Common myeloid progenitor, CD34-positive (primary cell): ENCODE measurements around the gene CCN6.

ENCODE experiments used
- CTCF ChIA-PET: fragments of 350-600 bp; sonication (Branson Sonifier 250); formaldehyde crosslinking; loops from one replicate; lab custom pipeline; 2021; ENCODE audit warnings: antibody characterized with exemption; lab: Charles Lee
- POLR2A ChIA-PET: fragments of 350-600 bp; sonication (Branson Sonifier 250); formaldehyde crosslinking; loops from one replicate; lab custom pipeline; 2021; ENCODE audit warnings: antibody characterized with exemption; lab: Charles Lee
- DNase-seq, 3 donors: peaks; one replicate each; pipeline versions ENCODE4 v3.0.0 to v3.0.0-alpha.2; 2013
- H3K27ac ChIP-seq, 2 experiments: 1 replicate in 1 of 2; 2 replicates in 1 of 2; pipeline ENCODE4 v1.7.0; 2013; ENCODE audit warnings: inconsistent platforms in 2 of 2, low read length in 2 of 2, mild to moderate bottlenecking in 2 of 2, low read depth in 1 of 2, moderate library complexity in 1 of 2; ENCODE audit not compliant: severe bottlenecking in 2 of 2, insufficient read depth in 1 of 2, poor library complexity in 1 of 2
- H3K27me3 ChIP-seq, 5 experiments: replicated peaks in 2 of 5; 1 replicate in 3 of 5; 2 replicates in 2 of 5; pipeline versions ENCODE4 v1.6.1 to v1.7.0; 2013; ENCODE audit warnings: low read length in 4 of 5, mild to moderate bottlenecking in 2 of 5, moderate library complexity in 2 of 5, inconsistent platforms in 1 of 5; ENCODE audit not compliant: insufficient read depth in 5 of 5, control insufficient read depth in 4 of 5
- H3K36me3 ChIP-seq, 4 experiments: 1 replicate in 2 of 4; 2 replicates in 2 of 4; pipeline versions ENCODE4 v1.6.1 to v1.7.0; 2013; ENCODE audit warnings: low read length in 3 of 4, control low read depth in 1 of 4, mild to moderate bottlenecking in 1 of 4; ENCODE audit not compliant: control insufficient read depth in 4 of 4, insufficient read depth in 4 of 4
- H3K4me1 ChIP-seq, 4 experiments: 1 replicate in 3 of 4; 2 replicates in 1 of 4; pipeline versions ENCODE4 v1.6.1 to v1.7.1; 2013; ENCODE audit warnings: low read length in 3 of 4, mild to moderate bottlenecking in 3 of 4, control low read depth in 1 of 4, inconsistent platforms in 1 of 4, moderate library complexity in 1 of 4; ENCODE audit not compliant: control insufficient read depth in 4 of 4, insufficient read depth in 4 of 4; ENCODE audit errors: control extremely low read depth in 1 of 4
- H3K4me3 ChIP-seq, 7 experiments: 1 replicate in 4 of 7; 2 replicates in 3 of 7; pipeline versions ENCODE4 v1.5.1 to v1.7.0; 2013; ENCODE audit warnings: mild to moderate bottlenecking in 7 of 7, low read length in 6 of 7, moderate library complexity in 6 of 7, inconsistent platforms in 2 of 7, low read depth in 2 of 7, control low read depth in 1 of 7; ENCODE audit not compliant: insufficient read depth in 4 of 7, control insufficient read depth in 1 of 7; ENCODE audit errors: extremely low read depth in 1 of 7
- H3K9me3 ChIP-seq, 5 experiments: 1 replicate in 4 of 5; 2 replicates in 1 of 5; pipeline versions ENCODE4 v1.6.1 to v1.7.1; 2013; ENCODE audit warnings: low read length in 4 of 5, mild to moderate bottlenecking in 2 of 5, inconsistent platforms in 1 of 5, low read depth in 1 of 5, moderate library complexity in 1 of 5; ENCODE audit not compliant: control insufficient read depth in 4 of 5, insufficient read depth in 2 of 5; ENCODE audit errors: control extremely low read depth in 1 of 5
- WGBS: methylation state at CpG from one replicate; pipeline ENCODE4 v1.1.5; 2013; ENCODE audit not compliant: insufficient coverage; 5-methylcytosine and 5-hydroxymethylcytosine counted together

Gene CCN6

DNA sequence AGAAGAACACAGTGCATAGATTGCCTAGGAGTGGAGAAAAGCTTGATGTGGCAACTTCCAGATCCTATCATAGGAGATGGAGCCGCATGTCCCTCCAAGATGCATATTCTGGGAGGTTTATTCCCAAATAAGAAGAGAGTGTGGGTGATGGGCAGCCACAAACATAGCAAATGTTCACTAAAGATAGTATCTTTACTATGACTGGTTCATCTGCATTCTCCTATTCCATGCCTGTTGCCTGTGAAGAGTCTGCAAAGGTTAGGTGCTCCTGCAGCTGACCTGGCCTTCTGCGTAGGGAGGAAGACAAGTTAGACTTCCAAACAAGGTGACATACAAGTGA lies 14.5 kb upstream of the CCN6 start:
- WGBS, result no CpG with 5 or more reads among the region's 2 CpGs
- Histone ChIP-seq H3K27ac (no peak overlapping the region), H3K4me3 (no peak overlapping the region), H3K27me3 (no peaks in the 10 kb centered on the region), H3K4me1 (peaks cover 0 to 8% (median 2%) of the 10 kb centered on the region in 4 experiments), H3K36me3 (no peaks in the 10 kb centered on the region), H3K9me3 (no peaks in the 10 kb centered on the region)
- DNase-seq, result no peak
- ChIA-PET POLR2A (no interaction called here), CTCF (interaction anchor here (1.4 to 10.0 kb wide), 6 partner anchors 12 to 332 kb away, joined by 4 to 107 read pairs (median 19); no protein-coding TSS in a partner anchor)

DNA sequence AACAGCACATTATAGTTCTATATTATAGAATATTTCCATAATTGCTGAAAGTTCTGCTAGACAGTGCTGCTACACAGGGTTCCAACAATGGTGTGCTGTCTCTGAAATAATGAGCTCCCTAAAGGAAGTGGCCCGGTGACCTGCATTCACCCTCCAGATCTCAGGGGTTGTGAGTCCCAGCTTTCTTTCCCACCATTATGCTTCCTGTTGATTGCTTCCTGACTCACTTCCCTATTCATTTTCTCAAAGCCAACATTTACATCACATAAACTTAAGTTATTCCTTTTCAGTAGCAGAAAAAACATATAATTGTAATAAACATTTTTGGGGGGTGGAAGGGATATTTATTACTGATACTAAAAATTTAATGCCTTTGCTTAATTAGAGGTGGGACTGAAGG lies 12.9 kb upstream of the CCN6 start:
- DNase-seq, result no peak
- ChIA-PET POLR2A (interaction anchor here (0.8 kb wide), 1 partner anchor 782 kb away, joined by 3 read pairs; a partner anchor contains a TSS), CTCF (interaction anchor here (0.9 to 10.0 kb wide), 15 partner anchors 10 to 333 kb away, joined by 3 to 107 read pairs (median 10); partner anchors contain the start of genes CCN6, FAM229B and TUBE1)
- Histone ChIP-seq H3K4me3 (peak overlapping the region in 1 of 7 experiments; percentile 2), H3K27me3 (no peaks in the 10 kb centered on the region), H3K27ac (no peak overlapping the region), H3K4me1 (peaks cover 0 to 8% (median 2%) of the 10 kb centered on the region in 4 experiments), H3K36me3 (no peaks in the 10 kb centered on the region), H3K9me3 (no peaks in the 10 kb centered on the region)
- 38% methylated on average over 1 of the region's 1 CpG for WGBS

DNA sequence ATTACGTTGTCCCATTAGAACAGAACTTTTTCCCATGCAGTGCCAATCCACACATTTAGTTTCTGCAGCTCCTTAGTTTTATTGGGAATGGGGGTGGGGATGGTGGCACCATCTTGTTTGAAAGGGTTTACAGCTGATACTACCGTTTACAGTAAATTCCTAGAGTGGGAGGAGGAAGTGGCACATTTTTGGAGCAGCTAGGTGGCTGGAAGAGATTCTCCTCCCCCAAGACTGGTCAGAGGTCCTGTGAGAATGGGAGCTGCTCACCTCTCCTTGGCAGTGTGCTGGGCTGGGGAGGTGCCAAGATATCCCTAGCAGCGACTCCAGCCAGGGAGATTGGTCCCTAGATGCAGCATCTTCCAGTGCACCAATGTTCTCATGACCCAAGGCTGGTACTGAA lies 12.4 kb upstream of the CCN6 start:
- no peak overlapping the region for H3K27ac ChIP-seq
- H3K4me1 ChIP-seq, result peaks cover 0 to 8% (median 2%) of the 10 kb centered on the region in 4 experiments
- CTCF ChIA-PET, result interaction anchor here (0.6 to 10.0 kb wide), 23 partner anchors 9 to 563 kb away, joined by 3 to 107 read pairs (median 4); partner anchors contain the start of genes CCN6, FAM229B and TUBE1
- no peaks in the 10 kb centered on the region for H3K9me3 ChIP-seq
- H3K4me3 ChIP-seq, result peak overlapping the region in 1 of 7 experiments; percentile 2
- 100% methylated on average over 2 of the region's 3 CpGs for WGBS
- DNase-seq, result no peak
- no peaks in the 10 kb centered on the region for H3K27me3 ChIP-seq
- H3K36me3 ChIP-seq, result no peaks in the 10 kb centered on the region
- POLR2A ChIA-PET, result interaction anchor here (0.6 kb wide), 1 partner anchor 11 kb away, joined by 4 read pairs; no protein-coding TSS in a partner anchor

DNA sequence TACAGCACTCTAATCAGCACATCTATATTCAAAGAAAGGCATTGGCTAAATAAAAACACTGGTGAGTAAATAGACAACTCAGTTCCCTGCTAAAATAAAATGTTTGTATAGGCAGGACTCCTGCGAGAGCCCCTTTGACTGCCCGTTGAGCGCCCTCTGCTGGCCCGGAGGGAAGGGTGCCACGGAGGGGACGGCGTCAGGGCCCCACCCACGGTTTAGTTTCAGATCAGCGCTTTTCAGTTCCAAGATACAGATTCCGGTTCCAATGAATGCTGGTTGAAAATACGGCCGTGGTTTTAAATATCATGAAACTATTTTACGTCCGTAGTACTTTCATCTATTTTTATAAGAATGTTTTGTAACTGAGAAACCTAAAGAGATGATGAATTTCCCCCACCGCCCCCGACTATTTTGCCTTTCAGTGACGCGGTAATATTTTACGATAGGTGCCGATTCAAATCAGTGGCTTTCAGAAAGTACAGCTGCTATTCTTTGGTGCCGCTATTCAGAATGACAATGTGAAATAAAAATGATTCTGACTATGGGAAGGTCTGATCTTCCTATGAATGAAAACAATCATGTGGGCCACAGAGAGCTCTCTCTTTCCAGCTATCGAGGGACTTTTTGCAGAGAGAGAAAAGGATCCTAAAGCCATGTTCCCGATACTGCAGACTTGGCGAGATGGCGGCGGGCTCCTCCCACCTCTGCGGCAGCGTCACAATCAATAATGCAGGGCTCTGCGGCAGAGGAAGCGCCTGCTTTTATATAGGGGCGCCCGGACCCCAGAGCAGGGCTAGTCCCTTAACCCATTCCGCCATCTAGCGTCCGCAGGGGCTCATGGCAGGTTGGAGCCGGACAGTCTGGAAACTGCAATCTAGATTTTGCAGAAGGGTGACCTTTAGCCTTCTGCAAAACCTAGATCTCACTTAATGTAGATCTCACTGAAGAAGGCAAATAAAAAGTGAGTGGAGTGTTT lies 10.6 kb upstream of the CCN6 start:
- 0% methylated on average over 20 of the region's 36 CpGs for WGBS

DNA sequence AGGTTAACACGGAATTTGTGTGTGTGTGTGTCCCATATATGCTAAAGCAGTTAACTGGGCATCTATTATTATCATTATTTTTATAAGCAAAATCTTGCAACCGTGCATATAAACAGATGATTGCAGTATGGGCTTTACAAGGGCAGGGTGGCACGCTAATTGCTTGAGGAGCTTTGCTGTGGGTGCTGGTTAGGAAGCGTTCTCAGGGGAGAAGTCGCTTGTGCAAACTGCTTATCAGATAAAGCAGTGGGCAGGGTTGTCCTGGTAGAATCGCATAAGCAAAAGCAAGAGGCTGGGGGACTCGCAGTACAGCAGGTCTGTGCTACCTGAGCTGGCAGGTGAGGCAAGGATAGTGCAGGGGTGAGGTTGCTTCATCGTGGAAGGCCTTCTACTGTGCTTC lies 9.7 kb upstream of the CCN6 start:
- Histone ChIP-seq H3K4me1 (peaks cover 0 to 8% (median 2%) of the 10 kb centered on the region in 4 experiments), H3K9me3 (no peaks in the 10 kb centered on the region), H3K27me3 (no peaks in the 10 kb centered on the region), H3K4me3 (no peak overlapping the region), H3K36me3 (no peaks in the 10 kb centered on the region), H3K27ac (no peak overlapping the region)
- POLR2A ChIA-PET, result no interaction called here
- WGBS, result 88% methylated on average over 6 of the region's 8 CpGs
- CTCF ChIA-PET, result interaction anchor here (0.6 to 10.0 kb wide), 14 partner anchors 8 to 349 kb away, joined by 3 to 107 read pairs (median 4); partner anchors contain the start of genes FAM229B and TUBE1
- no peak for DNase-seq

More for the DNA sequence above, 10.6 kb upstream of the CCN6 start:
- Histone ChIP-seq H3K4me1 (peaks cover 0 to 8% (median 2%) of the 10 kb centered on the region in 4 experiments), H3K36me3 (no peaks in the 10 kb centered on the region), H3K27me3 (no peaks in the 10 kb centered on the region), H3K9me3 (no peaks in the 10 kb centered on the region), H3K4me3 (peak overlapping the region; percentile 20 to 97 (median 86)), H3K27ac (peak overlapping the region; percentile 91 to 93)
- peak; percentile 92 to 96 (median 96) for DNase-seq
- CTCF ChIA-PET, result interaction anchor here (0.7 to 10.0 kb wide), 18 partner anchors 9 to 663 kb away, joined by 3 to 107 read pairs (median 7); partner anchors contain the start of genes FAM229B and TUBE1
- POLR2A ChIA-PET, result interaction anchor here (0.6 kb wide), 1 partner anchor 1550 kb away, joined by 4 read pairs; no protein-coding TSS in a partner anchor

GRCh38 chr6:112044856-112045255 lies 9.0 kb upstream of the CCN6 start:
- DNase-seq, result no peak
- 97% methylated on average over 3 of the region's 3 CpGs for WGBS
- Histone ChIP-seq H3K27me3 (no peaks in the 10 kb centered on the region), H3K27ac (no peak overlapping the region), H3K36me3 (no peaks in the 10 kb centered on the region), H3K4me3 (no peak overlapping the region), H3K4me1 (peaks cover 0 to 8% (median 2%) of the 10 kb centered on the region in 4 experiments), H3K9me3 (no peaks in the 10 kb centered on the region)
- ChIA-PET POLR2A (no interaction called here), CTCF (interaction anchor here (0.6 to 10.0 kb wide), 14 partner anchors 8 to 350 kb away, joined by 3 to 107 read pairs (median 4); partner anchors contain the start of genes FAM229B and TUBE1)
